Activated T-helper 1 cell treated with anti-CD3 and anti-CD28 coated beads, Interleukin-2, amount 50 U/mL, for 16 hours (primary cell): ENCODE measurements around the gene TLCD5.

Experiments
- DNase-seq, 2 donors: peaks; one replicate each; pipeline ENCODE4 v3.0.0-alpha.2; 2020; ENCODE audit warnings: low read depth in 1 of 2, low spot score in 1 of 2

Gene TLCD5

GRCh38 chr11:120307476-120307875 is 17.6 kb upstream of the TLCD5 start:
- DNase-seq: no peak

GRCh38 chr11:120308081-120308480 is 17.0 kb upstream of the TLCD5 start:
- DNase-seq: no peak

GRCh38 chr11:120310870-120311269 is 14.2 kb upstream of the TLCD5 start:
- DNase-seq: no peak

GRCh38 chr11:120314861-120315260 is 10.2 kb upstream of the TLCD5 start:
- DNase-seq: no peak

GRCh38 chr11:120316880-120317688 is 8.0 kb upstream of the TLCD5 start:
- DNase-seq: no peak

- DNase-seq: no peak
Observed at GRCh38 chr11:120317689-120318480, 7.2 kb upstream of the TLCD5 start.

GRCh38 chr11:120318906-120319305 is 6.2 kb upstream of the TLCD5 start:
- no peak for DNase-seq

- DNase-seq: no peak
Observed at GRCh38 chr11:120326228-120326627, 1.1 kb downstream of the TLCD5 start.

- DNase-seq: no peak
Observed at GRCh38 chr11:120326845-120327281, 1.8 kb downstream of the TLCD5 start.

- no peak for DNase-seq
Observed at GRCh38 chr11:120327311-120327710, 2.2 kb downstream of the TLCD5 start.

- no peak for DNase-seq
Observed at GRCh38 chr11:120329556-120329955, 4.5 kb downstream of the TLCD5 start.

- DNase-seq: no peak
Observed at GRCh38 chr11:120330045-120330444, 4.9 kb downstream of the TLCD5 start.

GRCh38 chr11:120331301-120331996 is 6.3 kb downstream of the TLCD5 start:
- no peak for DNase-seq

GRCh38 chr11:120332822-120333716 is 8.0 kb downstream of the TLCD5 start:
- no peak for DNase-seq

- no peak for DNase-seq
Observed at GRCh38 chr11:120333801-120334200, 8.7 kb downstream of the TLCD5 start.

- DNase-seq: no peak
Observed at GRCh38 chr11:120334332-120334731, 9.2 kb downstream of the TLCD5 start.

GRCh38 chr11:120334894-120335462 is 9.9 kb downstream of the TLCD5 start:
- DNase-seq: no peak

- DNase-seq: no peak
Observed at GRCh38 chr11:120335556-120335907, 10.4 kb downstream of the TLCD5 start.

- DNase-seq: peak; percentile 33 to 67
Observed at GRCh38 chr11:120335908-120336640, 11.0 kb downstream of the TLCD5 start, which contains the start of gene ARHGEF12. Gene ARHGEF12, plus strand, starts transcription at chr11:120336413. Its CDS starts 831 bp downstream, at chr11:120337244.
